GM12878 (cell line): ENCODE results near the gene MYOCOS. TPM values are rescaled to one million over a fixed set of nuclear protein-coding genes. Genes with fewer than 3 reads are reported as not detected.

Experiments
- ATAC-seq: fragments of 200-7000 bp; cut with Tn5 transposase; 3 replicates; pipeline ENCODE4 v1.9.1; 2020; ENCODE audit warnings: mild to moderate bottlenecking, moderate library complexity
- BruUV-seq: library from RNA; stranded (reverse); fragments of 400-500 nt; replicated peaks from 2 replicates; lab custom pipeline; 2021; lab: Mats Ljungman, UMichigan
- CTCF ChIA-PET: fragments of 300-600 bp; sonication (Branson Sonifier 250); formaldehyde crosslinking; extraction: SDS; loops from one replicate; lab custom pipeline; 2021; ENCODE audit warnings: inconsistent platforms; lab: Yijun Ruan, JAX
- POLR2A ChIA-PET: fragments of 350-600 bp; formaldehyde crosslinking; extraction: SDS; loops from one replicate; lab custom pipeline; 2021; ENCODE audit warnings: inconsistent platforms; lab: Charles Lee
- RAD21 ChIA-PET: fragments of 300-600 bp; sonication (Branson Sonifier 250); formaldehyde crosslinking; loops from one replicate; lab custom pipeline; 2023; ENCODE audit warnings: antibody characterized with exemption; ENCODE audit not compliant: unreplicated experiment; lab: Charles Lee
- SMC1A ChIA-PET: fragments of 300-600 bp; sonication (Branson Sonifier 250); formaldehyde crosslinking; loops from one replicate; lab custom pipeline; 2023; ENCODE audit not compliant: unreplicated experiment, uncharacterized antibody; lab: Charles Lee
- DNase-seq: peaks from one replicate; pipeline ENCODE4 v3.0.0-alpha.2; 2011; ENCODE audit warnings: low read depth, low spot score
- FAIRE-seq: peaks from 3 replicates; lab custom pipeline; 2011; peaks lifted over from hg19 to GRCh38; lab: Jason Lieb, UNC
- H2AFZ ChIP-seq: 2 replicates; pipeline ENCODE4 v1.6.0; 2011; ENCODE audit warnings: low read depth, low read length, control low read depth; ENCODE audit not compliant: control insufficient read depth
- H3K27ac ChIP-seq: 2 replicates; pipeline ENCODE4 v1.5.1; 2011; ENCODE audit warnings: control low read depth; ENCODE audit not compliant: control insufficient read depth, insufficient read depth
- H3K27me3 ChIP-seq, 2 experiments: replicated peaks in 1 of 2; 2 replicates each; pipeline versions ENCODE4 v1.6.0 to v1.6.1; 2011; ENCODE audit warnings: low read length in 1 of 2; ENCODE audit not compliant: control insufficient read depth in 2 of 2, insufficient read depth in 2 of 2
- H3K36me3 ChIP-seq, 2 experiments: 2 replicates each; pipeline ENCODE4 v1.5.1; 2011; ENCODE audit warnings: low read length in 1 of 2; ENCODE audit not compliant: control insufficient read depth in 2 of 2, insufficient read depth in 2 of 2
- H3K4me1 ChIP-seq: 2 replicates; pipeline ENCODE4 v1.6.1; 2011; ENCODE audit warnings: mild to moderate bottlenecking, low read length, moderate library complexity, mixed read lengths; ENCODE audit not compliant: control insufficient read depth, insufficient read depth
- H3K4me2 ChIP-seq: 2 replicates; pipeline ENCODE4 v1.6.0; 2011; ENCODE audit warnings: control low read depth; ENCODE audit not compliant: control insufficient read depth, insufficient read depth
- H3K4me3 ChIP-seq: fragments of 200-600 bp; sonication (generic); 2 replicates; pipeline ENCODE4 v1.5.1; 2016
- H3K79me2 ChIP-seq: 2 replicates; pipeline ENCODE4 v1.6.0; 2011; ENCODE audit warnings: low read length; ENCODE audit not compliant: control insufficient read depth, insufficient read depth
- H3K9ac ChIP-seq: 2 replicates; pipeline ENCODE4 v1.8.0; 2011; ENCODE audit warnings: low read length, control low read depth, mixed read lengths; ENCODE audit not compliant: control insufficient read depth, insufficient read depth
- H3K9me3 ChIP-seq: replicated peaks from 3 replicates; pipeline ENCODE4 v1.5.1; 2011; ENCODE audit warnings: mild to moderate bottlenecking, low read length; ENCODE audit not compliant: control insufficient read depth, insufficient read depth
- H4K20me1 ChIP-seq: 2 replicates; pipeline ENCODE4 v1.6.0; 2011; ENCODE audit not compliant: control insufficient read depth, insufficient read depth
- CHD1 ChIP-seq: IDR thresholded peaks from 2 replicates; pipeline ENCODE4 v1.6.1; 2012; ENCODE audit warnings: low read depth, low read length, improper control_type of control experiment
- IRF4 ChIP-seq: IDR thresholded peaks from 2 replicates; pipeline ENCODE4 v1.6.1; 2011; ENCODE audit warnings: low read depth, low read length
- LARP7 ChIP-seq: fragments of 450-650 bp; IDR thresholded peaks from 2 replicates; pipeline ENCODE4 v1.6.1; 2017; ENCODE audit warnings: mild to moderate bottlenecking
- RELA ChIP-seq: fragments of 450-650 bp; IDR thresholded peaks from 2 replicates; pipeline ENCODE4 v1.8.0; 2014; ENCODE audit warnings: borderline replicate concordance; ENCODE audit not compliant: partially characterized antibody
- SP1 ChIP-seq: IDR thresholded peaks from one replicate; pipeline ENCODE4 v1.6.1; 2011; ENCODE audit warnings: low read depth, low read length
- ZNF384 ChIP-seq: IDR thresholded peaks from 2 replicates; pipeline ENCODE4 v1.6.1; 2012; ENCODE audit warnings: low read depth, mild to moderate bottlenecking, low read length, improper control_type of control experiment, borderline replicate concordance
- ZSCAN29 ChIP-seq: fragments of 450-650 bp; IDR thresholded peaks from 2 replicates; pipeline ENCODE4 v1.6.1; 2017; ENCODE audit warnings: mild to moderate bottlenecking, moderate library complexity
- WGBS: methylation state at CpG from one replicate; pipeline ENCODE4 v1.1.6; 2016; ENCODE audit warnings: low lambda C conversion rate; ENCODE audit not compliant: insufficient replicate concordance, insufficient coverage; ENCODE audit errors: missing lambda C conversion rate; 5-methylcytosine and 5-hydroxymethylcytosine counted together
- in situ Hi-C: fragments of 300-500 bp; cut with MboI; formaldehyde crosslinking; loops from 9 replicates; pipeline ENCODE4 v1.14.3; 2018; ENCODE audit warnings: mixed read lengths
- intact Hi-C: fragments of 100-400 bp; cut with micrococcal nuclease; formaldehyde crosslinking; loops from one replicate; pipeline ENCODE4 v1.14.2; 2022; ENCODE audit not compliant: unreplicated experiment
- polyA plus RNA-seq, 11 experiments: library from polyadenylated mRNA; depleted of rRNA in 4 of 11; unstranded in 6 of 11; stranded (reverse) in 5 of 11; fragments of >200 nt; fragmentation: Nextera tagmentation in 4 of 11; fragmentation: Illumina TruSeq in 1 of 11; extraction: Ambion mirVana in 4 of 11; extraction: Trizol in 1 of 11; gene quantifications; 1 replicate in 1 of 11; 2 replicates in 10 of 11; pipeline versions ENCODE4 v1.2.1 to v1.2.3, GENCODE V29; 2011 to 2016; ENCODE audit warnings: inconsistent platforms in 2 of 11, missing spikeins in 2 of 11, low read depth in 1 of 11
- total RNA-seq, 4 experiments: library from RNA; depleted of rRNA in 3 of 4; stranded (reverse); fragments of >200 nt in 3 of 4; fragmentation: Illumina TruSeq in 1 of 4; extraction: Trizol in 1 of 4; gene quantifications; 2 replicates each; pipeline versions ENCODE4 v1.2.1 to v1.2.3, GENCODE V29; 2013 to 2021
- TF ChIP-seq, protein P1 (sequence below): fragments of 450-650 bp; conservative IDR thresholded peaks from 2 replicates; pipeline ENCODE4 v1.6.1; 2017; ENCODE audit warnings: mild to moderate bottlenecking, moderate library complexity
- TF ChIP-seq, protein P2 (sequence below): IDR thresholded peaks from 2 replicates; pipeline ENCODE4 v1.6.1; 2011; ENCODE audit warnings: borderline replicate concordance, low read depth, mild to moderate bottlenecking, moderate library complexity, low read length; ENCODE audit not compliant: insufficient read depth, poor library complexity, severe bottlenecking

Gene MYOCOS
- total and polyA plus RNA-seq, 10 of the 15 experiments (the other 5 are each of a cell fraction or from before 2014, with no cell fraction given), result 0.12 to 0.24 (median 0.16) TPM; not detected in 4

DNA sequence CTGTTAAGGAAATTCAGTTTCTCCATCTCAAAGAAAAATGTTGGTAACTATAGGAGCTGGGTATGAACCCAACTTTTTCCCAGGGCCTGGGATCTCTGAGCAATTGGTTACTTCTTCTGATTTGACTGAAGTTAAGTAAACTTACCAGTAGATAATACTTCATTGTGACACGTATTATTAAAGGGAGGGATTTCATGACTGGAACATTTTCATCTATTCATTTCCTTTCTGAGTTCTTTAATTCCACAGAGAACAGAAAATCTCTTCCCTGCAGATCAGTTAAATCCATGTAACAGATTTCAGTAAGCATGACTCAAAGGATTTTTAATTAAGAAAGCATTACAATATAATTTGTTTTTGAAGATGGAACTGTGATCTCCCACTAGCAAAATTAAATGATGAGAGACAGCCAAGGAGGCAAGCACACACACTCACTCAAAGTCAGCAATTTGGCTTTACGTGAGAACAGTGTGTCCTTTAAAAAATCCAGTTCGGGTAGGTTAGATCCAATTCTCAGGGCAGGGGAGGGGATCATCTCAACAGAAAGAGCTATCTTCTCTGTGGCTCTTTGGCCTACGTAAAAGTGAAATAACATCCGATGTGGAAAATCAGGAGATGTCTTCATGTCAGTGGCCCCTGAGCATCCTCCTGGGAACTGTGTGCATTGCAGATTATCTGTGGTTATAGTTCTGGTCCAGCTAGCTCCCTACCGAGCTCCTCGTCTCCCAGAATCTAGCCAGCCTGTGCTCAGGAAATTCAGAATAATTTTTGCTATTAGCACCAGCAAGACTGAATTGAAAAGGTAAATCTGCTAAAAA, 41.2 kb downstream of the MYOCOS start:
- no peaks in the 10 kb centered on the region; a peak in 1 of 4 replicates for H3K27me3 ChIP-seq
- no TSS peak for BruUV-seq
- DNase-seq (no peak), FAIRE-seq (no peak)
- H3K9ac ChIP-seq, result no peak overlapping the region
- SMC1A ChIA-PET, result no interaction called here
- H3K79me2 ChIP-seq, result no peaks in the 10 kb centered on the region
- no peak overlapping the region for H3K27ac ChIP-seq
- no peak overlapping the region for H2AFZ ChIP-seq
- H3K9me3 ChIP-seq, result no peaks in the 10 kb centered on the region
- POLR2A ChIA-PET, result no interaction called here
- H4K20me1 ChIP-seq, result no peaks in the 10 kb centered on the region
- no peak for TF ChIP-seq CHD1
- TF ChIP-seq, protein P1, sequence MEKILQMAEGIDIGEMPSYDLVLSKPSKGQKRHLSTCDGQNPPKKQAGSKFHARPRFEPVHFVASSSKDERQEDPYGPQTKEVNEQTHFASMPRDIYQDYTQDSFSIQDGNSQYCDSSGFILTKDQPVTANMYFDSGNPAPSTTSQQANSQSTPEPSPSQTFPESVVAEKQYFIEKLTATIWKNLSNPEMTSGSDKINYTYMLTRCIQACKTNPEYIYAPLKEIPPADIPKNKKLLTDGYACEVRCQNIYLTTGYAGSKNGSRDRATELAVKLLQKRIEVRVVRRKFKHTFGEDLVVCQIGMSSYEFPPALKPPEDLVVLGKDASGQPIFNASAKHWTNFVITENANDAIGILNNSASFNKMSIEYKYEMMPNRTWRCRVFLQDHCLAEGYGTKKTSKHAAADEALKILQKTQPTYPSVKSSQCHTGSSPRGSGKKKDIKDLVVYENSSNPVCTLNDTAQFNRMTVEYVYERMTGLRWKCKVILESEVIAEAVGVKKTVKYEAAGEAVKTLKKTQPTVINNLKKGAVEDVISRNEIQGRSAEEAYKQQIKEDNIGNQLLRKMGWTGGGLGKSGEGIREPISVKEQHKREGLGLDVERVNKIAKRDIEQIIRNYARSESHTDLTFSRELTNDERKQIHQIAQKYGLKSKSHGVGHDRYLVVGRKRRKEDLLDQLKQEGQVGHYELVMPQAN, result no peak
- TF ChIP-seq, protein P2, sequence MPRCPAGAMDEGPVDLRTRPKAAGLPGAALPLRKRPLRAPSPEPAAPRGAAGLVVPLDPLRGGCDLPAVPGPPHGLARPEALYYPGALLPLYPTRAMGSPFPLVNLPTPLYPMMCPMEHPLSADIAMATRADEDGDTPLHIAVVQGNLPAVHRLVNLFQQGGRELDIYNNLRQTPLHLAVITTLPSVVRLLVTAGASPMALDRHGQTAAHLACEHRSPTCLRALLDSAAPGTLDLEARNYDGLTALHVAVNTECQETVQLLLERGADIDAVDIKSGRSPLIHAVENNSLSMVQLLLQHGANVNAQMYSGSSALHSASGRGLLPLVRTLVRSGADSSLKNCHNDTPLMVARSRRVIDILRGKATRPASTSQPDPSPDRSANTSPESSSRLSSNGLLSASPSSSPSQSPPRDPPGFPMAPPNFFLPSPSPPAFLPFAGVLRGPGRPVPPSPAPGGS, result no peak
- no peak for TF ChIP-seq RELA
- TF ChIP-seq ZSCAN29, result no peak
- no peak for TF ChIP-seq IRF4
- no peak for TF ChIP-seq SP1
- TF ChIP-seq LARP7, result no peak
- TF ChIP-seq ZNF384, result no peak
- TF ChIP-seq, all 136 proteins: peak for 0
- intact Hi-C loops, result no loop called here
- Histone ChIP-seq H3K4me3 (no peak overlapping the region), H3K4me1 (no peaks in the 10 kb centered on the region), H3K36me3 (no peaks in the 10 kb centered on the region), H3K4me2 (no peak overlapping the region)
- in situ Hi-C loops, result no loop called here
- ATAC-seq, result no peak
- WGBS, result 36% methylated on average over 7 of the region's 7 CpGs
- ChIA-PET RAD21 (no interaction called here), CTCF (interaction anchor here (1.1 kb wide), 1 partner anchor 8 kb away, joined by 5 read pairs; no protein-coding TSS in a partner anchor)
